Measurements from ENCODE around the gene FUT1.
"Not testable (repeated sequence)": the region's sequence is repeated elsewhere in the genome, so short reads cannot be mapped to it uniquely, and the experiment has no call there.

Gene FUT1

DNA sequence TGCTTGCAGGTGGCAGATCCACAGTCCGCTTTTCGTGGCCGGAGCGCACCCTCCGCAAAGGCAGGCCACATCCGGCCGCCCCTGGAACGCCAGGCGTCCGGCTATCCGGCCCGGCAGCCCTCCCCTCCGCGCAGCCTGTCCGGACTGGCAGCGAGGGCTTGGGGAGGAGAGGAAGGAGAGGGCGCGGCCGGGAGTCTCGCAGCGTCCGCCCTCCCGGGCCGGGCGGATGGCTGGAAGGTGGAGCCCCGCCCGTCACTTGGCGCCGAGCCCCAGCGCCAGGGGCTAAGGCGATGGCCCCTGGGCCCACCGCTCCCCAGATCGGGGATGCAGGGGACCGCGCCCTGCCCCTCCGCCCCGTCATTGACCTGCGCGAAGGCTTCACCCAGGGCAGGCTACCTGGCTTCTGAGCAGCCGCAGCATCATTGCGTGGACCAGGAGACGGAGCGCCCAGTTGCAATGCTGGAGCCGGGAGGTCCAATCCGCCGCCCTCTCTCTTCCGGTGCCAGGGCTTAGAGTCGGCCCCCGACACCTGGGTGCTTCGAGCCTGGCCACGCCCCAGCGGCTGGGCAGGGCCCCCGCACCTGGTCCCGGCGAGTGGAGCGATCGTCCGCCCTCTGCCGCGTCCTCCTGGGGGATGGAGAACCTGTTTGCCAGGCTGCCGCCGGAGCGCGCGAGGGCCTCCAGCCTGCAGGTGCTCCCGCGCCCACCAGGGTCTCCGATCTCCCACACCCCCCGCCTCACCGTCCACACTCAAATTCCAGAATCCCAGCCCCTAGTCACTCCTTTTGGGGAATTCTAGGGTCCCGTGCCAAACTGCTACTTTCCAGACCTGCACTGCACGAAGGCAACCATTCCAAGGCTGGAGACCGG is at the start of gene FUT1:
FUT1 (minus strand) TSS at position 146 of the 870 bp plus-strand sequence. CDS start 1,360 bp downstream, outside the sequence.
- peak; percentile 77 for DNase-seq

DNA sequence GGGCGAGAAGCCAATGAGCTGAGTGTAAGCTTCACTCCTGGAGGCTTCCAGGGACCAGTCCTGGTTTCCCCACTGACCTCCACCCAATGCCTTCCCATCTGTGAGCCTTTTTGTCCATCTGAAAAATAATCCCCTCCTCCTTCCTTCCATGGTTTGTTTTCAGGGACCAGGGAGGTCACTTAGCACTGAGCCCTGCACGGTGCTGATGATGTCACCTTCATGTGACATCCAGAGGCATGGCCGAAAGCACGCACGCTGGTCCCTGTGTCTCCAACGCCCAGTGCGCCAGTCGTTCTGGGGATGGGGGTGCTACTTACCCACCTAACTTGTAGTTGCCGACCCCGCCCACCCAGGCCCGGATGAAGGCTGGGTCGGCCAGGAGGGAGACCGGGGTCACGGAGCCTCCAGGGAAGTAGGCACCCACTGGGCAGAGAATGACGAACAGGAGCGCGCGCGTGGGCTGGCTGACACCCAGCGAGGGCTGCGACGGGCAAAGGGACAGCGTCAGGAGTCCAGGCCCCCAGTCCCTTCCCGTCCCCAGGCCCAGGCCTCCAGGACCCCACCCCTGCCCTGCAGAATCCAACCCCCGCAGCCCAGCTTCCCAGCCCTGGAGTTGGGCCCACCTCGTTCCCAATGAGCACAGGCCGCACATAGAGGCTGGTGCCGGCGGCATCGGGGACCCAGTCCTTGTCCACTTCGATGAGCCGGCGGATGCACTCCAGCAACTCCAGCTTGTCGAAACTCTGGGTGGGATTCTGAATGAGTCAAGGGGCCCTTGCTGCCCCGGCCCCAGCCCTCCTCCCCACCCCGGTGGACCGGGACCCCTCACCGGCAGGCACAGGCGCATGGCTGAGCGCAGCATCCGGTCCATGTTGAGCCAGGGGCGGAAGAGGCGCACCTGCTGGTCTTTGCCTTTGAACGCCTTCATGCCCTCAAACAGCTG is 47.2 kb upstream of the FUT1 start:
- DNase-seq, result no peak

DNA sequence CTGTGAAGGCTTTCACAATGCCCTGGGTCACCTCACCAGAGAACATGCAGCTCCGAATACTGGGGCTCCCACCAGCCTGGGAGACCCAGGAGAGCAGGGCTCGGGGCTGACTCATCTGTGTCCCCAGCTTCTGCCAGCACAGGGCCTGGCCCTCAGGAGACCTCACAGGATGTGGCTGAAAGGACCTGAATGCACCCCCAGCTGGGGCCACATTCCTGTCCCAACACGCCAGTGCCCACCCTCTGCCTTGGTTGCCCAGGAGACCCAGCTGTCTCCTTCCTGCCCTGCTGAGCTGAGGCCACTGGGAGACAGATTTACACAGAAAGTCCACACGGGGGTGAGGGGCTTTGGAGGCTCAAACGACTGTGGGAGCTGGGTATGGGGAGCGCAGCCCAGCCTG is 46.5 kb upstream of the FUT1 start:
- DNase-seq, result no peak

DNA sequence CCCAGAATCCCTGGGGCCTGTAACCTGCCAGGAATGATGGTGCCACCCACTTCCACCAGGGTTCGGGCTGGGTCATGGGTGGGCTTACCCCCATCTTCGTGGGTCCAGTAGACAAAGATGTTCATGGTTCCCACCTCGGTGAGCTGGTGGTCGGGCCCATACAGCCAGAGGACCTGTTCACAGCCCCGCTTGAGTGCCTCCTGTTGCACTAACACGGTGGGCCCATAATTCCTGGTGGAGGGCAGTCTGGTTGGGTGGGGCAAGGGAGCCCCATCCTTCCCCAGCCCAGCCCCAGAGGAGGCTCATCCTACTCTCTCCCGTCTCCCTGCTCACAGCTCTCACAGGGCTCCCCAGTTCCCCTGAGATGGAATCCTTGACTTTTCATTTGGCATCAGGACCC is 44.7 kb upstream of the FUT1 start:
- no peak for DNase-seq

DNA sequence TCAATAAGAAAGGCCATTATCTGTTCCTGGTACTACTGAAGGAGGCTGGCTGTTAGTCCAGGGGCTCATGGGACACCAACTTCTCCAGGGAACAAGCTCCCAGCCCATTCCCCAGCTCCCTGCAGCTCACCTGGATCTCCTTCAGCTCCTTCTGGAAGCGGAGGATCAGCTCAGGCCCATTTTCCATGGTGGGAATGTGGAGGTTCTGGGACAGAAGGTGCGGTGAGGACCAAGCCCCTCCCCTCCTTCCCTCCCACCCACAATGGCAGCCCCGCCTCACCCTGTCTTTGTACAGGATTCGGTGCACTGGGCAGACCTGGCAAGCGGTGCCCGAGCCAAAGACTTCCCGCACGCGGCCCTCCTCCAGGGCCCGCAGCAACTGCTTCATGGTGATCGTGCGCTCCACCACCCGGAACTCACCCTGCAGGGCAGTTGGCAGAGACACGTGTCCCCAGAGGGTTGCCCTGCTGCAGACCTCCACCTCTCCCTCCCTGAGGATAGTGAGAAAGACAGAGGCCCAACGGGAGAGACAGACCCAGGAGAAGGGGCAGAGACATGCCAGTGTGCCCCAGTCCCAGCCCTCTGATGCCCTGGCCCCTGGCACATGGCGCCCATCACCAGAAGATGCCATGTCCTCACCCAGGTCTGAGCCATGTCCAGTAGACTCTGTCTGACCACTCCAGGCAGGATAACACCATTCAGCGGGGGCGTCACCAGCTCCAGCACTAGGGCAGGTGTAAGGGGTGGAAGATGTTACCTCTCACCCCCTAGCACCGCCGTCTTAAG is 44.0 kb upstream of the FUT1 start:
- DNase-seq, result no peak

DNA sequence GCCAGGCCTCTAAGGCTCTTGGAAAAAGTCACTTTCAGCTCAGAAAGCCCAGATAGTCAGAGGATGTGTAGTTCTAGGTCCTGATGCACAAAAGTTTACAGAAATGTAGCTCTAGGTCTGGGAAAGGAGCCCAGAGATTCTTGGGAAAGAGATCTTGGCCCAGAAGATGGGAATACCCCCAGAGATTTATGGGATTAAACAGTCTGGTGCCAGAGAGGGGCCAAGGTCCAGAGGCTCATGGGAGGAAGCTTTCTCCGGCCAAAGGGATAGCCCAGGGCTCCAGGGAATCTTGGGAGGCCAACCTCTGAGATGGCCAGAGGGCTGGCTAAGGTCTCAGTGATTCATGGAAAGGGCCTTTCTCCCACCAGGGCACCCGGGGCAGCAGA is 43.2 kb upstream of the FUT1 start:
- no peak for DNase-seq

DNA sequence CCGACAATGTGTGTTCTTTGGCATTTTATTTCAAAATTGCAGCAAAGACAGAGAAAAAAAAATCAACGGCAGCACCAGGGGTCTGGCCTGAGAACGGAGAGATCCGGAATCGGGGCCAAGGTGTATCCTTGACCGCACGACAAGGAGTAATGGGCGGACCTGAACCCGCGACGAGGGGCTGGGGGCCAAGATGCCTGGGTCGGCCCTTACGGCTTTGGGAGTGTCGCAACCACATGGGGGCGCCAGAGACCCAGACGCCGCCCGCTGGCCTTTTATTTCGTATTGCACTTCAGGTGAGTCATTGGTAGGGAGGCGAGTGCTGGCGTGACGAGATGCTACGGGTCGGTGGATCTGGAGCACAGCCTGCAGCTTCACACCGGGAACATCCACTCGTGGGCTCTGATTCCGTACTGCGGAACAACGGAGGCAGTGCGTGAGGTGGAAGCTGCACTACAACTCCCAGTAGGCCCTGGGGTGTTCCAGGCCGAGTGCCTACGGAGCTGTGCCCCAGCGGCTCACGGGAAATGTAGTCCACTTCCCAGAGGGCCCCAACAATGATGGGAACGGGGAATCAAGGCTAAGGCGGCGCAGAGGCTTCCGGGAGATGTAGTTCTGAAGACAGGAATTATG is 42.7 kb upstream of the FUT1 start:
- peak; percentile 94 for DNase-seq

DNA sequence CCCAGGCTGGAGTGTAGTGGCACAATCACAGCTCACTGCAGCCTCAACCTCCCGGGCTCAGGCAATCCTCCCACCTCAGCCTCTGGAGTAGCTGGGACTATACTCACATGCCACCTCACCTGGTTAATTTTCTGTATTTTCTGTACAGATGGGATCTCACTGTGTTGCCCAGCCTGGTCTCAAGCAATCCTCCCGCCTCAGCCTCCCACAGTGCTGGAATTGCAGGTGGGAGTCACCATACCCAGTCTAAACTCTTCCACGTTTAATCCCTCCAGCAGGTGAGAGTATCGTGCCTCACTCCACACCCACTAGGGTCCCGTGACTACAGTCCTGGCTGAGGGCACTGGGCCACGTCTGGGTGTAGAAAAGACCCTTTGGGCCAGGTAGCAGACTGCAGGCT is 41.9 kb upstream of the FUT1 start:
- no peak for DNase-seq

DNA sequence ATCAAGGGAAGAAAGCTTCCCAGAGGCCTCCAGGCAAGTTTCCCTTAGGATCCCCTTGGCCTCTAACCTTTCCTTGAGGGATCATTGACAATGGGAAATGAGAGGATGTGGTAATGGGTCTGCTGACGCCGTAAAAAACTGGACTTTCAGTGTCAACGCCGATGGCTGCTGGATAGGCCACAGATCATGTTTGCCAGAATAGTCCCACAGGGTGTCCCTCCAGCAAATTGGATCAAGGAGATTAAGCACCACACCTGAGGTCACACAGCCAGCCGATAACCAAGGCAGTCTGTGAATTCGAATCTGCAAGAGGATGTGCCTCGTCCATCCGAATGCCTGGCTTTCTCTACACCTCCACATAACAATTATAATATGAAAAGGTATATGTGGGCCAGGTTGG is 40.8 kb upstream of the FUT1 start:
- no peak for DNase-seq

DNA sequence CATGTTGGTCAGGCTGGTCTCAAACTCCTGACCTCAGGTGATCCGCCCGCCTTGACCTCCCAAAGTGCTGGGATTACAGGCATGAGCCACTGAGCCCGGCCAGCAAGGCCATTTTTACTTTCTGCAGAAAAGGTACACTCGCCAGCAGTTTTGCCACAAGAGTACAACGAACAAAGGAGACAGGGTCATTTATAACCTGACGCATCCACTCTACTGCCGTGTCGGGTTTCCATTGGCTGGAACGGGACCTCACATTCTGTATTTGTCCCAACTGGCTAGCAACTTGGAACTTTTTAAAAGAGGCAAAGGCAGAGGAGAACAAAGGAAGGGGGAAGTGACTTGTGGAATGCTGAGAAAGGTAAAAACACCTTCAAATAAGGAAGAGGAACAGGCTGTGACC is 34.9 kb upstream of the FUT1 start:
- DNase-seq, result not testable (repeated sequence)

DNA sequence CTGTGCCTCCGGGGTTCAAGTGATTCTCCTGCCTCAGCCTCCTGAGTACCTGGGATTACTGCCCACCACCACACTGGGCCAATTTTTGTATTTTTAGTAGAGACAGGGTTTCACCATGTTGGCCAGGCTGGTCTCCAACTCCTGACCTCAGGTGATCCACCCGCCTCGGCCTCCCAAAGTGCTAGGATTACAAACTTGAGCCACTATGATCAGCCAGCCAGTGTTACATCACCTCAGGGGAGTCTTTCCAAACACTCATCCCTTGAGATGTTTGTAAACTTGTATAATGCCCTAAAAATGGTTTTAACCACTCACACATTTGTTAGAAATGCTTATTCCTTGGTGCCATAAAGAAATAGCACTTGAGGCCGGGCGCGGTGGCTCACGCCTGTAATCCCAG is 34.0 kb upstream of the FUT1 start:
- not testable (repeated sequence) for DNase-seq

DNA sequence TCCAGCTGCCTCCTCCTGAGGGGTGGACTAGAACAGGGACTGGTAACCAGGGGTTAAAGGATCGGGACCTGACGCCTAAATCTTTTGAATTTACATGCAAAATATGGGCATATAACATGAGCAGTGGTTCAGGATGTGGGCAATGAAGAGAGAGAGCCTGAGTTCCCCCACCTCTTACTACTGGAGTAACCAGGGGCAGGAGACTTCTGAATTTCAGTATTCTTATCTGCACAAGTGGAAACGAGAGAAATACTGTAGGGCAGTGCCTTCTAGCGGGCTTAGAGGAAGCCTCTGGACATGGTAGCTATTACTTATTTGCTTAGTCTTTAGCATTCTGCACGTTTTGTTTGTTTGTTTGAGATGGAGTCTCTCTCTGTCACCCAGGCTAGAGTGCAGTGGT is 32.1 kb upstream of the FUT1 start:
- no peak for DNase-seq

DNA sequence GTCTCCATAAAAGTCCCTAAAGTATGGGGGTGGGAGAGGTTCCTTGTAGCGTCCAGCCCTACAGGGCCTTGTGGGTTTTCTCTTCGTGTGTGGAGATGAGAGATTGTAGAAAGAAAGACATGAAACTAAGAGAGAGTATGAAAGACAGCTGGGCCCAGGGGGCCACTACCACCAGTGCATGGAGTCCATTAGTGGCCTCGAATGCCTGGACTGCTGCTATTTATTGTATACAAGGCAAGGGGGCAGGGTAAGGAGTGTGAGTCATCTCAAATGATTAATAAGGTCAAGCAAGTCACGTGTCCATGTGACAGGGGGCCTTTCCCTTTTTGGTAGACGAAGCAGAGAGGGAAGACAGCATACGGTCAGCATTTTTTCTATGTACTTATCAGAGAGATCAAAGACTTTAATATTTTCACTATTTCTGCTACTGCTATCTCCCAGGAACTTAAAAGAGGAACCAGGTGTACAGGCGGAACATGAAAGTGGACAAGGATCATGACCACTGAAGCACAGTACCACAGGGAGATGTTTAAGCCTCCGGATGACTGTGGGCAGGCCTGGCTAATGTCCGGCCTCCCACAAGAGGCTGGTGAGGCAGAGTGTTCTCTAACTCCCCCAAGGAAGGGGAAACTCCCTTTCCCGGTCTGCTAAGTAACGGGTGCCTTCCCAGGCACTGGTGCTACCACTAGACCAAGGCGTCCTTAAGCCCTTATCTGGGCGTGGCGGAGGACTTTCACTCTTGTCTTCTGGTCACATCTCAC is 28.4 kb upstream of the FUT1 start:
- DNase-seq, result no peak

DNA sequence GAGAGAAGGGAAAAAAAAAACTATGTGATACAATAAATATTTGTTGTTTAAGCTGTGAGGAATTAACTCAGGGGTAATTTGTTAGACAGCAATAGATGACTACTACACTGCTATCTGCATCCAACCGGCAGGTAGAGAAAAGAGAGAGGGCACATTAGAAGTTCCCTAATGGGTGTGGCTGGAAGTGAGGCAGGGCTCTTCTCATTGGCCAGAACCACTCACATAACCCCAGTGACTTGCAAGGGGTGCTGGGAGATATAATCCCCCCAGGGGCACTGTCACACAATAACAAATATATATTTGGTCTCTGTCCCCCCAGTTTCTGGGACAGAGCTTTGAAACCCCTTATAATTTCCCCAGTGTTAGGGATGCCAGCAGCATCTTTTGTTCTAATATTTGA is 27.2 kb upstream of the FUT1 start:
- no peak for DNase-seq

DNA sequence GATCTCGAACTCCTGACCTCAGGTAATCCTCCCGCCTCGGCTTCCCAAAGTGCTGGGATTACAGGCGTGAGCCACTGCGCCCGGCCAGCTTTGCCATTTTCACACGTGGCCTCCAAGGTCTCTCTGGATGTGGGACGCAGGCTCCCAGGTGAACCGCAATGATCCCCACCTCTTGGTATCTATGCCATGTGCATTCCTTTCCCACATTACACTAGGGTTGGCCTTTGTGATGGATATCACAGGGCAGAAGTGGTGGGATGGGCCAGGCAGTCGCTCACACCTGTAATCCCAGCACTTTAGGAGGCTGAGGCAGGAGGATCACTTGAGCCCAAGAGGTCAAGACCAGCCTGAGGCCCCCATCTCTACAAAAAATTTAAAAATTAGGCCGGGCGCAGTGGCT is 25.3 kb upstream of the FUT1 start:
- DNase-seq, result no peak

DNA sequence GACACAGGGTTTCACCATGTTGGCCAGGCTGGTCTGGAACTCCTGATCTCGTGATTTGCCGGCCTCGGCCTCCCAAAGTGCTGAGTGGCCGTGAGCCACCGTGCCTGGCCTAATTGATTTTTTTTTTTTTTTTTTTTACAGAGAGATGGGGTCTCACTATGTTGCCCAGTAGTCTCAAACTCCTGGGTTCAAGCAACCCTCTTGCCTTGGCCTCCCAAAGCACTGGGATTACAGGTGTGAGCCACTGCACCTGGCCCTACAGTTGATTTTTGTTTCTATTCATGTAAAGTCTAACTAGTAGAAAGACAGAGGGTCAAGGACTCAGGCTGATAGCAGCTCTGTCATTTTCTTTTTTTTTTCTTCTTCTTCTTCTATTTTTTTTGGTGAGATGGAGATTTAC is 24.7 kb upstream of the FUT1 start:
- DNase-seq, result no peak

DNA sequence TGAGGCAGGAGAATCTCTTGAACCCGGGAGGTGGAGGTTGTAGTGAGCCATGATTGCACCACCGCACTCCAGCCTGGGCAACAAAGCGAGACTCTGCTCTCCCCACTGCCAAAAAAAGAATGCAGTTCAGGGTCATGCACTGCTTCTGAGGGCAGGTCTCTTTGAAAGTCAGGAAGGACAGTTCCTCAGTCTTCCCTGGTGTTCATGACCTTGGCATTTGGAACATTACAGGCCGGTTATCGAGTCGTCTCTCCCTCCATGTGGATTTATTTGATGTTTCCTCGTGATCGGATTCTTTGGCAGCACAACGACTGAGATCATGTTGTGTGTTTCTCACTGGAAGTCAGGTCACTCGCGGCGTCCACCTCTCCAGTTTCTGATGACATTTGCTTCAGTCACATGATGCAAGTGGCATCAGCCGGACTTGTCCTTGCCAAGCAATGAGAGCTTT is 20.1 kb upstream of the FUT1 start:
- no peak for DNase-seq

DNA sequence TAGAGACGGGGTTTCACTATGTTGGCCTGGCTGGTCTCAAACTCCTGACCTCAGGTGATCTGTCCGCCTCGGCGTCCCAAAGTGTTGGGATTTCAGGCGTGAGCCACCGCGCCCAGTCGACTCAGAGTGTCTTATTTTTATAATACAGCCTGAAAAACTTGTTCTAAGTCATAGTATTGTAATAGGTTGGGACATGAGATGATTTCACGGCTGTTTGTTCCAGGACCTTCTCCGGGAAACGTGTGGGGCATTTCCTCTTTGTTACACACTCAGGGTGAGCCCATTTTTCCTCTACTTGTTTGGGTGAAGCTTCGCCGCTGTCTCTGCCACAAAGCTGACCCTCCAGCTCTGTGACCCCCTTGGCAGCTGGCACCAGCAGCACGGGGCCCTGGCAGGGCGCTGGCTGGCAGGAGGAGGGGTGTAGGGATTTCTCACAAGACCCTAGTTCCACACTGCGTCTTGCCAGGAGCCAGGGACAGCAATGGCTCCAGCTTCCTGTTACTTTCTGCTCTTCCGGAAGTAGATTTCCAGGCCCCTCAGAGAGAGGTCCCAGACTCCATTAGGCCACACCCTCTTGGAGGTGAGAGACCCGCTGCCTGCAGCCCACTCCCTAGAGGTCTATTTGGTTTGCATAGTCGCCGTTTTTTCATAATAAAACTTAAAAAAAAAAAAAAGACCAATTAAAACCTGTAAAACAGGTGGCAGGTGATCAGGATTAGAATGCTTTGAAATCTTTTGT is 18.5 kb upstream of the FUT1 start:
- no peak for DNase-seq

DNA sequence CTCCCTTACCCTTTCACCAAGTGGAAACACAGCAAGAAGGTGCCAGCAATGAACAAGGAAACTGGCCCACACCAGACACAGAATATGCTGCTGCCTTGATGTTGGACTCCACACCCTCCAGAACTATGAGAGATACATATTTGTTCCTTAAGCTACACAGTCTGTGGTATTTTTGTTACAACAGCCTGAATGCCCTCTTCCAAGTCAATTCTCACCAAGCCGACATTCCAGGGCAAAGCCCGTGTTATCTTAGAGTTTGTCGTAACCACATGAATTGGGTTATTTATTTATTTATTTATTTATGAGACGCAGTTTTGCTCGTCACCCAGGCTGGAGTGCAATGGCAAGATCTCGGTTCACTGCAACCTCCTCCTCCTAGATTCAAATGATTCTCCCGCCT is 17.8 kb upstream of the FUT1 start:
- no peak for DNase-seq

DNA sequence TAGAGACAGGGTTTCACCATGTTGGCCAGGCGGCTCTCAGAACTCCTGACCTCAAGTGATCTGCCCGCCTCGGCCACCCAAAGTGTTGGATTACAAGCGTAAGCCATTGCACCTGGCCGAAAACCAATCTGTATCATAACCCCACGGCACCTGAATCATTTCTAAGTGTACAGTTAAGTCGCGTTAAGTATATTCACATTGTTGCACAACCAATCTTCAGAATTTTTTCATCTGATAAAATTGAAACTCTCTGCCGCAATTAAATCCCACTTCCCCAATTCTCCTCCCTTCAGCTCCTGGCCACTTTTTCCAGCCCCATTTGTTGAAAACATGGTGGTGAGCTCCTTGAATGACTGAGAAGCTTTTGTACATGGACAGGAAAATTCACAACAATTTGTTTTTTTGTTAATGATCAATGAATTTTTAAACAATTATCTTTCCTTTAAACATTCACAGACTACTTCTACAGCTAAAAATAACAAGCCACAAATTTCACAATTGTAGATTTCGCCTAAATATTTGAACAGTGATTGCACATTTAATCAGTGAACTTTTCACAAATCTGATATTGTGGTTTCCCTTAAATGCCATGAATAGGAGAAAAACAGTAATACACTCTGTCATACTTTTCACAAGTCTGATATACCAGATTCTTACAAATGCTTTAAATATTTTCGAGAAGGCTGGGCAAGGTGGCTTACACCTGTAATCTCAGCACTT is 16.7 kb upstream of the FUT1 start:
- DNase-seq, result no peak

Measured in activated effector memory CD4-positive, alpha-beta T cell treated with anti-CD3 and anti-CD28 coated beads, Interleukin-2, amount 50 U/mL, for 16 hours (primary cell).